HUES48 (cell line): ENCODE measurements around the gene MRTFB.

ENCODE experiments used
- H3K27ac ChIP-seq: one replicate; pipeline ENCODE4 v1.7.0; 2013; ENCODE audit warnings: low read depth, low read length, inconsistent platforms
- H3K27me3 ChIP-seq: 2 replicates; pipeline ENCODE4 v1.6.1; 2013; ENCODE audit warnings: mild to moderate bottlenecking, low read length; ENCODE audit not compliant: control insufficient read depth, insufficient read depth
- H3K36me3 ChIP-seq: 2 replicates; pipeline ENCODE4 v1.6.1; 2013; ENCODE audit warnings: low read length; ENCODE audit not compliant: control insufficient read depth, insufficient read depth
- H3K4me1 ChIP-seq: 2 replicates; pipeline ENCODE4 v1.6.1; 2013; ENCODE audit warnings: mild to moderate bottlenecking, low read length; ENCODE audit not compliant: control insufficient read depth, insufficient read depth
- H3K4me3 ChIP-seq: 2 replicates; pipeline ENCODE4 v1.5.1; 2013; ENCODE audit warnings: mild to moderate bottlenecking, low read depth, low read length
- H3K9ac ChIP-seq: 2 replicates; pipeline ENCODE4 v1.6.1; 2013; ENCODE audit warnings: mild to moderate bottlenecking, low read depth, low read length, moderate library complexity
- H3K9me3 ChIP-seq: 2 replicates; pipeline ENCODE4 v1.6.1; 2013; ENCODE audit warnings: low read length; ENCODE audit not compliant: control insufficient read depth, insufficient read depth

The MRTFB gene

DNA sequence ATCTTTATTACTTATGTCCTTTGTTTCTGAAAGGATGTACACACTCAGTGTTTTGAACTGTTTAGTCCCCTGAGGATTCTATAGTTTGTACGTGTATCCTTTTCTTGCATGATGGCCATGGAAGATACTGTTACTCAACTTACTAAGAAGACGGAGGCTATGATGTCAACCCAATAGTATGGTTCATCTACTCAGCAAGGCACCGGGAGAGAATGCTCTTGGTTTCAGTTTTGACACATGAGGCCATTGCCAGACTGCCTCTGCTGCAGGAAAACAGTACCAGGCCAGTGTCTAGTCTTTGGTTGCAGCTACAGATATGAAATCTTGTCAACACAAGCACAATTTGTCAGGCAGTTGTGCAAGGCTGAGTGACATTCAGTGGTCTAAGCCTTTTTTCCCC is 134.5 kb downstream of the MRTFB start:
- H3K4me3 ChIP-seq = no peak overlapping the region
- no peak overlapping the region for H3K27ac ChIP-seq
- no peak overlapping the region for H3K9ac ChIP-seq
- H3K27me3 ChIP-seq = no peaks in the 10 kb centered on the region
- 0 out of 2 replicates have a peak, but pooled peaks cover 3% of the 10 kb centered on the region for H3K4me1 ChIP-seq
- peaks cover 3% of the 10 kb centered on the region; the same call in 1 of the 2 replicates for H3K36me3 ChIP-seq
- H3K9me3 ChIP-seq = no peaks in the 10 kb centered on the region

DNA sequence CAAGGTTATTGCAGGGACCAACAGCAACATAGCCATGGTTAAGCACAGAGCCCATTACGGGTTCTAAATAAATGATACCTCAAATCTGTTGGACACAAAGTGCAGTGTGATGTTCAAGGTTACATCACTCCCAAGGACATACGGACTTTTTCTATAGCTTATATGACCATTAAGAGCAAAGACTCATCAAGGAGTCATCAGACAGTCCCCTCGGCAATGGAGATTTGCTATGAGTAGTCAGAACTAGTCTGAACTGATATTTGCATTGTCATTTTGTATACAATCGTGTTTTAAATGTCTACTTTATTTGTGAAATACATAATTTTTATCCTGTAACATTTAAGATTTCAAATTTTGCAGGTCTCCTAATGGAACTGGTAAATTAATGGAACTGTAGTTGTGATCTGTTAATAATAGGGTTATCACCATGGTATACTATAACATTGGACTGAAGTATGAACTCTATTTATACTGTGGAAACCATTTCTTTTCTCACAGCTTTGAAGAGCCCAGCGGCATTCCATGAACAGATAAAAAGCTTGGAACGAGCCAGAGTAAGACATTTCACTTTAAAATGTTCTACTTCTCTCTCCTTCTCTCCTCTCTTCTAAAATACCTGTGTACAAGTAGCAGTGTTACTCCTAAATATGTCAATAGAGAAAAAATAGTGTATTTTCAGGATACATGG is 140.9 kb downstream of the MRTFB start:
- peaks cover 31% of the 10 kb centered on the region for H3K36me3 ChIP-seq
- no peaks in the 10 kb centered on the region for H3K27me3 ChIP-seq
- H3K27ac ChIP-seq = no peak overlapping the region
- no peak overlapping the region for H3K4me3 ChIP-seq
- H3K4me1 ChIP-seq = no peaks in the 10 kb centered on the region
- H3K9me3 ChIP-seq = no peaks in the 10 kb centered on the region
- no peak overlapping the region for H3K9ac ChIP-seq

- no peaks in the 10 kb centered on the region for H3K9me3 ChIP-seq
- no peak overlapping the region for H3K27ac ChIP-seq
- no peak overlapping the region for H3K4me3 ChIP-seq
- peaks cover 53% of the 10 kb centered on the region for H3K36me3 ChIP-seq
- H3K4me1 ChIP-seq = peaks cover 10% of the 10 kb centered on the region; the same call in 1 of the 2 replicates
- H3K27me3 ChIP-seq = no peaks in the 10 kb centered on the region
- no peak overlapping the region for H3K9ac ChIP-seq
Observed at GRCh38 chr16:14215941-14216340, 144.8 kb downstream of the MRTFB start.

GRCh38 chr16:14219983-14220382 is 148.9 kb downstream of the MRTFB start:
- H3K9ac ChIP-seq = no peak overlapping the region
- H3K4me1 ChIP-seq = peaks cover 10% of the 10 kb centered on the region; the same call in 1 of the 2 replicates
- no peak overlapping the region for H3K4me3 ChIP-seq
- no peaks in the 10 kb centered on the region for H3K9me3 ChIP-seq
- peaks cover 43% of the 10 kb centered on the region for H3K36me3 ChIP-seq
- no peak overlapping the region for H3K27ac ChIP-seq
- no peaks in the 10 kb centered on the region for H3K27me3 ChIP-seq

- peaks cover 25% of the 10 kb centered on the region for H3K36me3 ChIP-seq
- no peaks in the 10 kb centered on the region for H3K27me3 ChIP-seq
- H3K9me3 ChIP-seq = no peaks in the 10 kb centered on the region
- H3K9ac ChIP-seq = no peak overlapping the region
- H3K4me1 ChIP-seq = peaks cover 10% of the 10 kb centered on the region; the same call in 1 of the 2 replicates
- no peak overlapping the region for H3K4me3 ChIP-seq
- no peak overlapping the region for H3K27ac ChIP-seq
Observed at GRCh38 chr16:14223632-14224031, 152.5 kb downstream of the MRTFB start.

DNA sequence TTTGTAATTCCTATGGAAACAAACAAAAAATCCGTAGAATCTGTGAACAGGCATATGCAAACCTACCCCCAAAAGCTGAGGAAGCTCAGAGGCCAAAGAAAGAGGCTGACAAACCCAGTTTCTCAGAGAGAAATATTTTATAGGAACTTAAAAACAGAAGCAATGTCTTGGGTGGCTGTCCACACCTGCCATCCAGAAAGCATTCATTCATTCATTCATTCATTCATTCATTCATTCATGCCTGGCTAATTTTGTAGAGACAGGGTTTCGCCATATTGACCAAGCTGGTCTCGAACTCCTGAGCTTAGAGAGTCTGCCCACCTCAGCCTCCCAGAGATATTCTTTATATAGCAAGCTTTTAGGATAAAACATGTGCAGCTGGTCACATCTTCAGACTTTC is 154.3 kb downstream of the MRTFB start:
- Histone ChIP-seq H3K27me3 (no peaks in the 10 kb centered on the region), H3K4me1 (peaks cover under 1% of the 10 kb centered on the region; the same call in 1 of the 2 replicates), H3K4me3 (no peak overlapping the region), H3K9ac (no peak overlapping the region), H3K9me3 (no peaks in the 10 kb centered on the region), H3K27ac (no peak overlapping the region), H3K36me3 (peaks cover 14% of the 10 kb centered on the region)

DNA sequence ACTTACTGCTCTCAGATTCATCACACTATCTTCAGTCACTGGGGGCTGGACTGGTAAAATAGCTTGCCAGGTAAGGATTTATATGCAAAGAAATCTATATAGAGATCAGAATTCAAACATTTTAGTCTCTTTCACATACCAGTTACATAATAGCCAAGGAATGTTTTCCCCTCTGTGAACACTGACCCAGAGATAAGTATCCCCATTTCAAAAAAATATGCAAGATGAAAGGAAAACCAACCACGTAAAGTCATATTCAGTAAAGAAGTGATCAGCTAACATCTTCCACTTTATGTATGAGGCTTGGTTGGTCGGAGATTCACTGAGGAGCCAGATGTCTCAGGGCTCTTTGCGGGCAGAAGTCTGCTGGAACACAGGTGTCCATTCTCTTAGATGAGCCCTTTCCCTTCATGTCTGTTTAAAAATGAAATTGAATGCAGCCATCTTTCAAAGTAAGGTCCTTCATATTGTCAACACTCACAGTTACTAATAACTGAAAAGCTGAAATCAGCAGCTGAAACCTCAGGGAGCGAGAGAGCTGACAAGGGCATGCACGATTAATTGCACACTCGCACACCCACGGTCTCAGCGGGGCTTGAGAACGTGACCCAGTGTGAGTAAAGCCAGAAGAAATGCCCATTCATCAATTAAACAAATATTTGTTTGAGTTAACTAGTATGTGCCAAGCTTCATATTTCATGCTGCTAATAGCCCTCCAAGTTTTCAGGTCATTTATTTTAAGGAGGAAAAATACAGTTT is 161.2 kb downstream of the MRTFB start:
- Histone ChIP-seq H3K4me3 (no peak overlapping the region), H3K27me3 (no peaks in the 10 kb centered on the region), H3K36me3 (peaks cover 21% of the 10 kb centered on the region), H3K9ac (no peak overlapping the region), H3K4me1 (no peaks in the 10 kb centered on the region), H3K9me3 (no peaks in the 10 kb centered on the region), H3K27ac (no peak overlapping the region)

GRCh38 chr16:14236401-14236800 is 165.3 kb downstream of the MRTFB start:
- H3K36me3 ChIP-seq = peaks cover 47% of the 10 kb centered on the region
- no peaks in the 10 kb centered on the region for H3K27me3 ChIP-seq
- H3K9me3 ChIP-seq = no peaks in the 10 kb centered on the region
- no peaks in the 10 kb centered on the region for H3K4me1 ChIP-seq
- no peak overlapping the region for H3K9ac ChIP-seq
- no peak overlapping the region for H3K4me3 ChIP-seq
- H3K27ac ChIP-seq = no peak overlapping the region

GRCh38 chr16:14238756-14239155 is 167.6 kb downstream of the MRTFB start:
- no peaks in the 10 kb centered on the region for H3K9me3 ChIP-seq
- no peak overlapping the region for H3K9ac ChIP-seq
- H3K27ac ChIP-seq = no peak overlapping the region
- no peak overlapping the region for H3K4me3 ChIP-seq
- no peaks in the 10 kb centered on the region for H3K4me1 ChIP-seq
- no peaks in the 10 kb centered on the region for H3K27me3 ChIP-seq
- H3K36me3 ChIP-seq = peaks cover 60% of the 10 kb centered on the region

- Histone ChIP-seq H3K27me3 (no peaks in the 10 kb centered on the region), H3K9ac (no peak overlapping the region), H3K4me3 (no peak overlapping the region), H3K9me3 (no peaks in the 10 kb centered on the region), H3K36me3 (peaks cover 56% of the 10 kb centered on the region), H3K4me1 (no peaks in the 10 kb centered on the region), H3K27ac (no peak overlapping the region)
Observed at GRCh38 chr16:14239791-14240190, 168.7 kb downstream of the MRTFB start.

DNA sequence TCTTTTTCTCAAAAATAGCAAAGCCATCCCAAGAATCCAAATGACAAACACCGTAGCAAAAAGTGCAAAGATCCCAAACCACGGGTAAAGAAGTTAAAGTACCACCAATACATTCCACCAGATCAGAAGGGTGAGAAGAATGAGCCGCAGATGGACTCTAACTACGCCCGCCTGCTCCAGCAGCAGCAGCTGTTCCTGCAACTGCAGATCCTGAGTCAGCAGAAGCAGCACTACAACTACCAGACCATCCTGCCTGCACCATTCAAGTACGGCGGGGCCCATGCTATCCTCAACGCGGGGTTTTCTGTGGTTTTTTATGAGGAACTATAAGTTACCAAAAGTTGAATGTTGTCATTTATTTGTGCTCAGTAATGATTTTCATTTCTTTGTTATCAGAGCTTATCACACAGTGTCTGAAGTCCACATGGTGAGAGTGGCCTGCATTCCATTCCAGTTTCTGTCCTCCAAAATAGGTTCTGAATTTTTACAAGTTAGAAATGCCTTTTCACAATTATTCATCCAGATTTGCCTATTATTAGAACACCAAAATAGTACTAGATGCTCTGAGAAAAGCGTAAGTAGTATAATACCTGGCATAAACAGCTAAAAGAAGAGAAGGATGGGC is 169.2 kb downstream of the MRTFB start:
- Histone ChIP-seq H3K36me3 (peaks cover 56% of the 10 kb centered on the region), H3K4me1 (no peaks in the 10 kb centered on the region), H3K27ac (no peak overlapping the region), H3K4me3 (no peak overlapping the region), H3K9me3 (no peaks in the 10 kb centered on the region), H3K9ac (no peak overlapping the region), H3K27me3 (no peaks in the 10 kb centered on the region)
